GM23338 (cell line): ENCODE data around the gene GDPD1. TPM values are rescaled to one million over a fixed set of nuclear protein-coding genes. Genes with fewer than 3 reads are reported as not detected.

ENCODE experiments used
- ATAC-seq: fragments of 200-7000 bp; cut with Tn5 transposase; 3 replicates; pipeline ENCODE4 v1.9.1; 2020
- DNase-seq: peaks from one replicate; pipeline ENCODE4 v3.0.0-alpha.2; 2015; ENCODE audit warnings: low spot score
- H2AFZ ChIP-seq: fragments of 200-600 bp; sonication (generic); 2 replicates; pipeline ENCODE4 v1.8.0; 2016; ENCODE audit warnings: antibody characterized with exemption, mild to moderate bottlenecking, moderate library complexity
- H3F3A ChIP-seq: fragments of 200-600 bp; sonication (generic); replicated peaks from 2 replicates; pipeline ENCODE4 v1.8.0; 2017; ENCODE audit warnings: antibody characterized with exemption, mixed run types, low read depth
- H3K27ac ChIP-seq: fragments of 200-600 bp; sonication (generic); 2 replicates; pipeline ENCODE4 v1.6.1; 2016; ENCODE audit warnings: low read depth
- H3K27me3 ChIP-seq: fragments of 200-600 bp; sonication (generic); 2 replicates; pipeline ENCODE4 v1.8.0; 2016; ENCODE audit warnings: mild to moderate bottlenecking, mixed run types, moderate library complexity; ENCODE audit not compliant: insufficient read depth
- H3K36me3 ChIP-seq: fragments of 200-600 bp; sonication (generic); 2 replicates; pipeline ENCODE4 v1.8.0; 2016; ENCODE audit warnings: mild to moderate bottlenecking; ENCODE audit not compliant: insufficient read depth
- H3K4me1 ChIP-seq: fragments of 200-600 bp; sonication (generic); 2 replicates; pipeline ENCODE4 v1.8.0; 2016; ENCODE audit warnings: mild to moderate bottlenecking, moderate library complexity; ENCODE audit not compliant: insufficient read depth
- H3K4me2 ChIP-seq: fragments of 200-600 bp; sonication (generic); 2 replicates; pipeline ENCODE4 v1.7.1; 2017; ENCODE audit warnings: mixed run types
- H3K4me3 ChIP-seq: fragments of 200-600 bp; sonication (generic); 2 replicates; pipeline ENCODE4 v1.6.1; 2016; ENCODE audit warnings: mixed run types
- H3K79me2 ChIP-seq: fragments of 200-600 bp; sonication (generic); replicated peaks from 2 replicates; pipeline ENCODE4 v1.8.0; 2017; ENCODE audit warnings: mild to moderate bottlenecking; ENCODE audit not compliant: insufficient read depth
- H3K9me2 ChIP-seq: fragments of 200-600 bp; sonication (generic); 2 replicates; pipeline ENCODE4 v1.8.0; 2017; ENCODE audit not compliant: insufficient read depth
- H4K20me1 ChIP-seq: fragments of 200-600 bp; sonication (generic); replicated peaks from 2 replicates; pipeline ENCODE4 v1.8.0; 2017; ENCODE audit warnings: mild to moderate bottlenecking; ENCODE audit not compliant: insufficient read depth
- H3K27ac Mint-ChIP-seq: 2 replicates; pipeline ENCODE4 v1.8.0; 2020; ENCODE audit warnings: inconsistent platforms, mild to moderate bottlenecking, moderate library complexity, mixed read lengths
- H3K27me3 Mint-ChIP-seq: 3 replicates; pipeline ENCODE4 v1.8.0; 2022; ENCODE audit warnings: low read depth, mild to moderate bottlenecking, moderate library complexity, mixed read lengths, inconsistent platforms; ENCODE audit not compliant: insufficient read depth, poor library complexity
- H3K36me3 Mint-ChIP-seq: 3 replicates; pipeline ENCODE4 v1.8.0; 2021; ENCODE audit warnings: low read depth, mild to moderate bottlenecking, inconsistent platforms, moderate library complexity, mixed read lengths
- H3K4me1 Mint-ChIP-seq: 3 replicates; pipeline ENCODE4 v1.8.0; 2020; ENCODE audit warnings: mild to moderate bottlenecking, inconsistent platforms, mixed read lengths
- H3K4me3 Mint-ChIP-seq: 3 replicates; pipeline ENCODE4 v1.8.0; 2021; ENCODE audit warnings: moderate library complexity, mild to moderate bottlenecking, inconsistent platforms, mixed read lengths
- H3K9me3 Mint-ChIP-seq: 3 replicates; pipeline ENCODE4 v1.8.0; 2020; ENCODE audit warnings: moderate library complexity, mild to moderate bottlenecking, inconsistent platforms, mixed read lengths
- CREB1 ChIP-seq: fragments of 250-450 bp; sonication (Bioruptor Pico); IDR thresholded peaks from 2 replicates; pipeline ENCODE4 v1.5.0; 2020; ENCODE audit warnings: low read depth, mild to moderate bottlenecking, moderate library complexity
- EZH2 ChIP-seq: fragments of 200-600 bp; sonication (generic); IDR thresholded peaks from one replicate; pipeline ENCODE4 v1.8.0; 2017; ENCODE audit warnings: antibody characterized with exemption, mild to moderate bottlenecking, low read depth; ENCODE audit not compliant: unreplicated experiment
- EZH2phosphoT487 ChIP-seq: fragments of 200-600 bp; sonication (generic); IDR thresholded peaks from one replicate; pipeline ENCODE4 v1.8.1; 2018; ENCODE audit warnings: antibody characterized with exemption; ENCODE audit not compliant: unreplicated experiment
- JUNB ChIP-seq: IDR thresholded peaks from one replicate; pipeline ENCODE4 v1.6.1; 2016; ENCODE audit warnings: antibody characterized with exemption; ENCODE audit not compliant: unreplicated experiment
- NANOG ChIP-seq: IDR thresholded peaks from 2 replicates; pipeline ENCODE4 v1.6.1; 2016; ENCODE audit warnings: antibody characterized with exemption, borderline replicate concordance
- STAT1 ChIP-seq: IDR thresholded peaks from one replicate; pipeline ENCODE4 v1.6.1; 2016; ENCODE audit warnings: antibody characterized with exemption; ENCODE audit not compliant: unreplicated experiment
- ZNF114 ChIP-seq: fragments of 250-450 bp; sonication (Bioruptor Pico); IDR thresholded peaks from 2 replicates; pipeline ENCODE4 v1.5.0; 2020; ENCODE audit warnings: mild to moderate bottlenecking, moderate library complexity
- ZNF331 ChIP-seq: fragments of 250-450 bp; sonication (Bioruptor Pico); IDR thresholded peaks from 2 replicates; pipeline ENCODE4 v1.5.0; 2020; ENCODE audit warnings: low read depth, mild to moderate bottlenecking, moderate library complexity
- polyA plus RNA-seq: library from polyadenylated mRNA; unstranded; fragments of >200 nt; fragmentation: Nextera tagmentation; extraction: Ambion mirVana; gene quantifications from 2 replicates; pipeline ENCODE4 v1.2.1, GENCODE V29; 2016
- total RNA-seq: library from RNA; depleted of rRNA; stranded (reverse); fragments of >200 nt; shearing (Covaris generic); gene quantifications from 2 replicates; pipeline ENCODE4 v1.2.3, GENCODE V29; 2014
- TF ChIP-seq, protein P1 (sequence below): fragments of 250-450 bp; sonication (Bioruptor Pico); IDR thresholded peaks from 2 replicates; pipeline ENCODE4 v1.5.0; 2020; ENCODE audit warnings: mild to moderate bottlenecking, moderate library complexity
- TF ChIP-seq, protein P2 (sequence below): IDR thresholded peaks from 2 replicates; pipeline ENCODE4 v1.6.1; 2016; ENCODE audit warnings: antibody characterized with exemption
- TF ChIP-seq, protein P3 (sequence below), 2 experiments: fragments of 200-600 bp in 1 of 2; sonication (generic) in 1 of 2; conservative IDR thresholded peaks; 2 replicates each; pipeline versions ENCODE4 v1.5.1 to v1.6.1; 2016 to 2017; ENCODE audit warnings: antibody characterized with exemption in 2 of 2, low read depth in 2 of 2, mild to moderate bottlenecking in 2 of 2, moderate library complexity in 1 of 2

GDPD1 gene
- total and polyA plus RNA-seq, 2 experiments from 2014 or later: 6.8 to 7.8 TPM

DNA sequence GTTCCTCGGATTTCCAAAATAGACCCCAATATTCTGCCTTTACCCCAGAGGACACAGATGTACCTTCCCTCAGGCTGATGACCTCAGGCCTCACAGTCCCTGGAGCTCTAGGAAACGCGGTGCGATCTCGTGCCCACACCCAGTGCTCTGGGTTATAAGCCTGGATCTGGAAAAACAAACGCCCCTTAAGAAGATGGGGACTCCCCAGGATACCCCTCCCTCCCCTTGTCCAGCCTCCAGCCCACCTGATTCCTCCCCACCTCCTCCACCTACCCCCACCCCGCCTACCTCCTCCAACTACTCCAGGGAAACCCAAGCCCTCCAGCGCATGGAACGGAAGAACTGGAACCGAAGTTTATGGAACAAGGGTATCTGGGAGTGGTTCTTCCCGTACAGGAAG lies 45.6 kb upstream of the GDPD1 start:
- Mint-ChIP-seq H3K9me3 (peaks cover 5% of the 10 kb centered on the region; the same call in 2 of the 3 replicates), H3K4me1 (no peaks in the 10 kb centered on the region; the same call in 2 of the 3 replicates), H3K27ac (no peak overlapping the region), H3K27me3 (peaks cover 4% of the 10 kb centered on the region), H3K4me3 (no peak overlapping the region), H3K36me3 (peaks cover 53% of the 10 kb centered on the region)
- no peaks in the 10 kb centered on the region; the same call in 1 of the 2 replicates for H4K20me1 ChIP-seq
- no peaks in the 10 kb centered on the region for H3K4me1 ChIP-seq
- peaks cover 19% of the 10 kb centered on the region; the same call in 1 of the 2 replicates for H3K36me3 ChIP-seq
- H2AFZ ChIP-seq: no peak overlapping the region
- H3K27ac ChIP-seq: no peak overlapping the region
- peaks cover 5% of the 10 kb centered on the region for H3K79me2 ChIP-seq
- no peak overlapping the region for H3K4me3 ChIP-seq
- no peaks in the 10 kb centered on the region for H3K9me2 ChIP-seq
- no peak for ATAC-seq
- TF ChIP-seq NANOG: no peak
- TF ChIP-seq CREB1 (CRISPR knock-in tag): no peak
- TF ChIP-seq ZNF114 (CRISPR knock-in tag): no peak
- no peak for TF ChIP-seq ZNF331 (CRISPR knock-in tag)
- TF ChIP-seq EZH2: no peak
- TF ChIP-seq EZH2phosphoT487: no peak
- DNase-seq: no peak
- no peaks in the 10 kb centered on the region for H3K27me3 ChIP-seq
- no peaks in the 10 kb centered on the region for H3F3A ChIP-seq
- H3K4me2 ChIP-seq: no peak overlapping the region

DNA sequence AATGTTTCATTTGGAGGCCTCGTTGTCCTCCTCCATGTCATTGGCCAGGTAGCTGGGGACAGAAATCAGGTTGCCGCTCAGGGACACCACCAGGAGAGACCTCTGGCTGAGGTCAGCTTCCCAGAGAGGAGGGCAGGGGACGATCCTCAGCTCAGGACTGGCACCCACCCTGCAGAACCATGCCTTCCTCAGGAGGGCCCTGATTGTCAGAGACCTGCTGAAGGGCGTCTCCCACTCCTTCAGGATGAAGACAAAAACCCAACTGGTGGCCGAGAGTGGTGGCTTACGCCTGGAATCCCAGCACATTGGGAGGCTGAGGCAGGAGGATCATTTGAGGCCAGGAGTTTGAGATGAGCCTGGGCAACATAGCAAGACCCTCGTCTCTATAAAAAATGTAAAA lies 45.2 kb upstream of the GDPD1 start:
- H4K20me1 ChIP-seq: no peaks in the 10 kb centered on the region; the same call in 1 of the 2 replicates
- H3K27ac ChIP-seq: no peak overlapping the region
- Mint-ChIP-seq H3K4me3 (no peak overlapping the region), H3K36me3 (peaks cover 49% of the 10 kb centered on the region), H3K27ac (no peak overlapping the region), H3K9me3 (peaks cover 5% of the 10 kb centered on the region; the same call in 2 of the 3 replicates), H3K27me3 (peaks cover 4% of the 10 kb centered on the region), H3K4me1 (no peaks in the 10 kb centered on the region; the same call in 2 of the 3 replicates)
- no peak for DNase-seq
- H3K36me3 ChIP-seq: peaks cover 17% of the 10 kb centered on the region; the same call in 1 of the 2 replicates
- H3K4me2 ChIP-seq: no peak overlapping the region
- no peak overlapping the region for H3K4me3 ChIP-seq
- H2AFZ ChIP-seq: no peak overlapping the region
- H3K79me2 ChIP-seq: peaks cover 2% of the 10 kb centered on the region; the same call in 1 of the 2 replicates
- no peak for ATAC-seq
- no peaks in the 10 kb centered on the region for H3K9me2 ChIP-seq
- H3K27me3 ChIP-seq: no peaks in the 10 kb centered on the region
- H3K4me1 ChIP-seq: no peaks in the 10 kb centered on the region
- H3F3A ChIP-seq: no peaks in the 10 kb centered on the region
- TF ChIP-seq, protein P1, sequence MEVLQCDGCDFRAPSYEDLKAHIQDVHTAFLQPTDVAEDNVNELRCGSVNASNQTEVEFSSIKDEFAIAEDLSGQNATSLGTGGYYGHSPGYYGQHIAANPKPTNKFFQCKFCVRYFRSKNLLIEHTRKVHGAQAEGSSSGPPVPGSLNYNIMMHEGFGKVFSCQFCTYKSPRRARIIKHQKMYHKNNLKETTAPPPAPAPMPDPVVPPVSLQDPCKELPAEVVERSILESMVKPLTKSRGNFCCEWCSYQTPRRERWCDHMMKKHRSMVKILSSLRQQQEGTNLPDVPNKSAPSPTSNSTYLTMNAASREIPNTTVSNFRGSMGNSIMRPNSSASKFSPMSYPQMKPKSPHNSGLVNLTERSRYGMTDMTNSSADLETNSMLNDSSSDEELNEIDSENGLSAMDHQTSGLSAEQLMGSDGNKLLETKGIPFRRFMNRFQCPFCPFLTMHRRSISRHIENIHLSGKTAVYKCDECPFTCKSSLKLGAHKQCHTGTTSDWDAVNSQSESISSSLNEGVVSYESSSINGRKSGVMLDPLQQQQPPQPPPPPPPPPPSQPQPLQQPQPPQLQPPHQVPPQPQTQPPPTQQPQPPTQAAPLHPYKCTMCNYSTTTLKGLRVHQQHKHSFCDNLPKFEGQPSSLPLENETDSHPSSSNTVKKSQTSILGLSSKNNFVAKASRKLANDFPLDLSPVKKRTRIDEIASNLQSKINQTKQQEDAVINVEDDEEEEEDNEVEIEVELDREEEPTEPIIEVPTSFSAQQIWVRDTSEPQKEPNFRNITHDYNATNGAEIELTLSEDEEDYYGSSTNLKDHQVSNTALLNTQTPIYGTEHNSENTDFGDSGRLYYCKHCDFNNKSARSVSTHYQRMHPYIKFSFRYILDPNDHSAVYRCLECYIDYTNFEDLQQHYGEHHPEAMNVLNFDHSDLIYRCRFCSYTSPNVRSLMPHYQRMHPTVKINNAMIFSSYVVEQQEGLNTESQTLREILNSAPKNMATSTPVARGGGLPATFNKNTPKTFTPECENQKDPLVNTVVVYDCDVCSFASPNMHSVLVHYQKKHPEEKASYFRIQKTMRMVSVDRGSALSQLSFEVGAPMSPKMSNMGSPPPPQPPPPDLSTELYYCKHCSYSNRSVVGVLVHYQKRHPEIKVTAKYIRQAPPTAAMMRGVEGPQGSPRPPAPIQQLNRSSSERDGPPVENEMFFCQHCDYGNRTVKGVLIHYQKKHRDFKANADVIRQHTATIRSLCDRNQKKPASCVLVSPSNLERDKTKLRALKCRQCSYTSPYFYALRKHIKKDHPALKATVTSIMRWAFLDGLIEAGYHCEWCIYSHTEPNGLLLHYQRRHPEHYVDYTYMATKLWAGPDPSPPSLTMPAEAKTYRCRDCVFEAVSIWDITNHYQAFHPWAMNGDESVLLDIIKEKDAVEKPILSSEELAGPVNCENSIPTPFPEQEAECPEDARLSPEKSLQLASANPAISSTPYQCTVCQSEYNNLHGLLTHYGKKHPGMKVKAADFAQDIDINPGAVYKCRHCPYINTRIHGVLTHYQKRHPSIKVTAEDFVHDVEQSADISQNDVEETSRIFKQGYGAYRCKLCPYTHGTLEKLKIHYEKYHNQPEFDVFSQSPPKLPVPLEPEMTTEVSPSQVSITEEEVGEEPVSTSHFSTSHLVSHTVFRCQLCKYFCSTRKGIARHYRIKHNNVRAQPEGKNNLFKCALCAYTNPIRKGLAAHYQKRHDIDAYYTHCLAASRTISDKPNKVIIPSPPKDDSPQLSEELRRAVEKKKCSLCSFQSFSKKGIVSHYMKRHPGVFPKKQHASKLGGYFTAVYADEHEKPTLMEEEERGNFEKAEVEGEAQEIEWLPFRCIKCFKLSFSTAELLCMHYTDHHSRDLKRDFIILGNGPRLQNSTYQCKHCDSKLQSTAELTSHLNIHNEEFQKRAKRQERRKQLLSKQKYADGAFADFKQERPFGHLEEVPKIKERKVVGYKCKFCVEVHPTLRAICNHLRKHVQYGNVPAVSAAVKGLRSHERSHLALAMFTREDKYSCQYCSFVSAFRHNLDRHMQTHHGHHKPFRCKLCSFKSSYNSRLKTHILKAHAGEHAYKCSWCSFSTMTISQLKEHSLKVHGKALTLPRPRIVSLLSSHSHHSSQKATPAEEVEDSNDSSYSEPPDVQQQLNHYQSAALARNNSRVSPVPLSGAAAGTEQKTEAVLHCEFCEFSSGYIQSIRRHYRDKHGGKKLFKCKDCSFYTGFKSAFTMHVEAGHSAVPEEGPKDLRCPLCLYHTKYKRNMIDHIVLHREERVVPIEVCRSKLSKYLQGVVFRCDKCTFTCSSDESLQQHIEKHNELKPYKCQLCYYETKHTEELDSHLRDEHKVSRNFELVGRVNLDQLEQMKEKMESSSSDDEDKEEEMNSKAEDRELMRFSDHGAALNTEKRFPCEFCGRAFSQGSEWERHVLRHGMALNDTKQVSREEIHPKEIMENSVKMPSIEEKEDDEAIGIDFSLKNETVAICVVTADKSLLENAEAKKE: no peak
- no peak for TF ChIP-seq NANOG
- no peak for TF ChIP-seq ZNF114 (CRISPR knock-in tag)
- TF ChIP-seq STAT1: no peak
- no peak for TF ChIP-seq EZH2phosphoT487
- TF ChIP-seq, protein P2, sequence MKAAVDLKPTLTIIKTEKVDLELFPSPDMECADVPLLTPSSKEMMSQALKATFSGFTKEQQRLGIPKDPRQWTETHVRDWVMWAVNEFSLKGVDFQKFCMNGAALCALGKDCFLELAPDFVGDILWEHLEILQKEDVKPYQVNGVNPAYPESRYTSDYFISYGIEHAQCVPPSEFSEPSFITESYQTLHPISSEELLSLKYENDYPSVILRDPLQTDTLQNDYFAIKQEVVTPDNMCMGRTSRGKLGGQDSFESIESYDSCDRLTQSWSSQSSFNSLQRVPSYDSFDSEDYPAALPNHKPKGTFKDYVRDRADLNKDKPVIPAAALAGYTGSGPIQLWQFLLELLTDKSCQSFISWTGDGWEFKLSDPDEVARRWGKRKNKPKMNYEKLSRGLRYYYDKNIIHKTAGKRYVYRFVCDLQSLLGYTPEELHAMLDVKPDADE: no peak
- TF ChIP-seq CREB1 (CRISPR knock-in tag): no peak
- no peak for TF ChIP-seq EZH2
- no peak for TF ChIP-seq JUNB
- TF ChIP-seq, protein P3, sequence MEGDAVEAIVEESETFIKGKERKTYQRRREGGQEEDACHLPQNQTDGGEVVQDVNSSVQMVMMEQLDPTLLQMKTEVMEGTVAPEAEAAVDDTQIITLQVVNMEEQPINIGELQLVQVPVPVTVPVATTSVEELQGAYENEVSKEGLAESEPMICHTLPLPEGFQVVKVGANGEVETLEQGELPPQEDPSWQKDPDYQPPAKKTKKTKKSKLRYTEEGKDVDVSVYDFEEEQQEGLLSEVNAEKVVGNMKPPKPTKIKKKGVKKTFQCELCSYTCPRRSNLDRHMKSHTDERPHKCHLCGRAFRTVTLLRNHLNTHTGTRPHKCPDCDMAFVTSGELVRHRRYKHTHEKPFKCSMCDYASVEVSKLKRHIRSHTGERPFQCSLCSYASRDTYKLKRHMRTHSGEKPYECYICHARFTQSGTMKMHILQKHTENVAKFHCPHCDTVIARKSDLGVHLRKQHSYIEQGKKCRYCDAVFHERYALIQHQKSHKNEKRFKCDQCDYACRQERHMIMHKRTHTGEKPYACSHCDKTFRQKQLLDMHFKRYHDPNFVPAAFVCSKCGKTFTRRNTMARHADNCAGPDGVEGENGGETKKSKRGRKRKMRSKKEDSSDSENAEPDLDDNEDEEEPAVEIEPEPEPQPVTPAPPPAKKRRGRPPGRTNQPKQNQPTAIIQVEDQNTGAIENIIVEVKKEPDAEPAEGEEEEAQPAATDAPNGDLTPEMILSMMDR (conservative IDR thresholded peaks at IDR 0.05; ENCODE audit: low read depth in 2 of 2): no peak
